Left renal cortex interstitium (tissue), 4 donors: ENCODE results near the gene HAL. TPM values are rescaled to one million over a fixed set of nuclear protein-coding genes. Genes with fewer than 3 reads are reported as not detected.
"Not testable (repeated sequence)": the region's sequence is repeated elsewhere in the genome, so short reads cannot be mapped to it uniquely, and the experiment has no call there.

ENCODE experiments used
- DNase-seq, 4 donors: peaks; one replicate each; pipeline ENCODE4 v3.0.0-alpha.2; 2013; ENCODE audit warnings: low read depth in 4 of 4, low spot score in 2 of 4, missing footprints in 1 of 4
- polyA plus RNA-seq, 4 donors: library from polyadenylated mRNA; unstranded; fragments of 120-200 nt; gene quantifications; one replicate each; pipeline ENCODE4 v1.2.1, GENCODE V29; 2013; ENCODE audit not compliant: insufficient read length in 4 of 4

HAL gene
- polyA plus RNA-seq, 4 donors, result 0.14 to 2.1 (median 1.00) TPM

DNA sequence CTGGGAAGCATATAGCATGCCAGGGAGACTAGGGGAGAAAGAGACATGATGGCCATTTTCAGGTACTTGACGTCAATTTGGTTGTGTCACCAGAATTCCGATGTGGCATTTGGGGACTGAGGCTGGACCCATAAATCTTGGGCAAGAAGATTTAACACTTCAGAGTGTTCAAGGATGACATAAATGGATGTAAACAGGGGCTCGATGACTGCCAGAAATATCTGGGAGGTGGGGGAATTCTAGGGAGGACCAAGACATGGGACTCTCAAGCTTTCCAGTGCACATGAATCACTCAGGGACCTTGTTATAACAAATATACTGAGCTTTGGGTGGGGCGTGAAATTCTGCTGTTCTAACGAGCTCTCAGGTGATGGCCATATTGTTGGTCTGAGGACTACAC lies 17.8 kb downstream of the HAL start:
- DNase-seq, result no peak

DNA sequence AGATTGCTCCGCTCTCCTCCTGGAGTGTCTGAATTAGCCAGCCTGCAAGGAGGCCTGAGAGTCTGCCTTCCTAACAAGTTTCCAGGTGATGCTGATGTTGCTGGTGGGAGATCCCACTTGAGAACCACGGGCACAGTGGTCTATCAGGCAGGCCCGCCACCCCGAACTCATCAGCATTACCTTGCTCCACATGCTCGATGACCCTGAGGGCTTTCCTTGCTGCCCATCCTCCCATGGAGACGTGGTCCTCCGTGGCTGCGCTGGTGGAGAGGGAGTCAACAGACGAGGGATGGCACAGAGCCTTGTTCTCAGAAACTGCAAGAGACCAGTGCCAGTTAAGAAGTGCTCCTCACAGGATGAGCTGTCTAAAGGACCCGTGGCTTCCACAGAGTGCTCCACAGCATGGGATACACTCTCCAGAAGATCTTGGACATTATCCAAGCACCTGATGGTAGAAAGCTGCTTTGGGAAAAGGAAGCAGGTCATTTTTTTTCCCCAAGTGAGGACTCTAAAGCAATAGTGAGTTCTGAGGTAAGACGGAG lies 18.3 kb downstream of the HAL start:
- no peak for DNase-seq

DNA sequence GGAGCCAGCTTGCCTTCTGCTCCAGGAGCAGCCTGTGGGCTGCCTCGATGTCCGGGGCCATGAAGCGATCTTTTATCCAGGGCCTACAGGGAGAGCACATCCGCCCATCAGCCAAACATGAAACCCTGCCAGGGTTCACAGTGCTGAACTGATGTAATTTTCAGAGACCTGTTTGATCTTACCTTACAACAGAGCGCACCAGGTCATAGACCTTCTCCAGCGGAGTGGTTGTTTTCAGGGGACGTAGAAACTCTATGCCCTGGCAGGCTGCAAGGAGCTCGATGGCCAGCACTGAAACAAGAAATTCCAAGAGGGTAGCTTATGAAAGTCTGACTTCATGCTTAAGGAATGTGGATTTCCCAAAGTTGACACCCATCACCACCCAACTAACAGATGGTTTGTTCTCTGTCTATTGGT lies 19.7 kb downstream of the HAL start:
- no peak for DNase-seq

DNA sequence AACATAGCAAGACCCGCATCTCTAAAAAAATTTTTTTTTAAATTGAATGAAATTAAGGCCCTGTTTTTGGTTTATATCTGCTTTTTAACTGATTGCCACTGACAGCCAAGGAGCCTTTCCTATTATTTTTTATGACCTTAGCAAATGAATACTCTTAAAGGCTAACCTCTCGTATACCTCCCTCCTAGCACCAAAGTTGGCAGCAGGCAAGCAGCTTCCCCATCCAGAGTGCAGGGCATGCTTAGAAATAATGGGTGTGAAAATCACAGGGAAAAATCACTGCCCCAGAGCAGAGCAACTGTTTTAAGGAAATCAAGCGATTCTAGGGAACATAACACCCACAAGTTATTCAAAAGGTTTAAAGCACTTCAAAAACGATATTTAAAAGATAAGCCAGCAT lies 20.7 kb downstream of the HAL start:
- no peak for DNase-seq

DNA sequence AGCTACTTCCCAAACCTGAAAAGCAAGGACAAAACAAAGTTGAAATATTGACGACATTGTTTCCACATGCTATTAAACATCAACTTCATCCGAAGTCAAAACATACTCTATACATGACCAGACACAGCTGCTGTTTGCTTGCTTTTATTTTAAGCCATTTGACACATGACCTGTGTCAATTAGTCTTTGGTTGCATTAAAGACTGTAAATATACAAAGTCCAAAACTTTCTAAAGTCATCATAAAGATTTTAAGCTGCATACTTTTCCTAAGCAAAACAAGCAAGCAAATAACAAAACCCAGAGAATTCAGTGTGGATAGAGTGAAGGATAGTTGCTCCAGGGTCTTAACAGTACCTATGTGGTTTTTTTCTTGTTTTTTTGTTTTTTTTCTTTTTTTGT lies 21.8 kb downstream of the HAL start:
- no peak for DNase-seq

DNA sequence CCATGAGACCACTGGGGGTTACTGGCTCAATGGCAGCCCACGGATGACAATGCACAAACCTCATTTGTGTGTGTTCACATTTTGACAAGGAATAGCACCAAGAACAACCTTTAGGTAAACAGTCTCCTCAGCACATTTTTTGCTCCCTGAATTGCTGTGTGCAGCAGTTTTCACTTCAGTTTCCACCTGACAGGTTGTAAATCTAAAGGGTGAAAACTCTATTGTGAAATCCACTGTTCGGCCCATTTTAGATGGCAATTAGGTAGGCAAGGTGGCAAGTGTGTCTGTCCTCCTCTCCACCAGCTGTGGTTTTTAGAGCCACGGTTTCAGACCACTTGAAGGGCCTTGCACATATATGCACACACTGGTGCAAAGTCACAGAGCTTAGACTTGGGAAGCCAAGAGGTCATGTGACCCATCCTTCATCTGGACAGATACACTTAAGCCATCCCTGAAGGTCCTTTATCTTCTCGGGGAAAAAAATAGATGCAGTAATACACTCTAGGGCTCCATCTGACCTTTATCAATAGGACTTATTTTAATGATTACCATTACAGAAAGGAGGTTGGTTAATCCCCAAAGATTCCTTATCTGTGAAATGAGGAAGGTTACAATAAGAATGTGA lies 23.2 kb downstream of the HAL start:
- DNase-seq, result no peak

DNA sequence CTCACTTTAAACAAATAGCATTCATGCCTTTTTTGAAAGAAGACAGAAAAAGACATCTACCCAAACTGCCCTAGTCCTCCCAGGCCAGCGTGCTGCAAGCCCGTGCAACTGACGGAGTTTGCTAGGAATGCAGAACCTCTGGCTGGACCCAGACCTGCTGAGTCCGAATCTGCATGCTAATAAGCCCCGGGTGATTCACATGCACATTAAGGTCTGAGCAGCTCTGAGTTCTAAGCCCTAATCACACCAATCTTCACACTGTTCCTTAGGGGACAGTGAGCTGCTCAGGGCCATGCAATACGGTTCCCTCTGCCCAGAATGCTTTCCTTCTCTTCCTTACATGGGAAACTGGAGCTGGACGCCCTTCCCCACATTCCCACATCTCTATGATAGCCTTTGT lies 25.2 kb downstream of the HAL start:
- DNase-seq, result no peak

DNA sequence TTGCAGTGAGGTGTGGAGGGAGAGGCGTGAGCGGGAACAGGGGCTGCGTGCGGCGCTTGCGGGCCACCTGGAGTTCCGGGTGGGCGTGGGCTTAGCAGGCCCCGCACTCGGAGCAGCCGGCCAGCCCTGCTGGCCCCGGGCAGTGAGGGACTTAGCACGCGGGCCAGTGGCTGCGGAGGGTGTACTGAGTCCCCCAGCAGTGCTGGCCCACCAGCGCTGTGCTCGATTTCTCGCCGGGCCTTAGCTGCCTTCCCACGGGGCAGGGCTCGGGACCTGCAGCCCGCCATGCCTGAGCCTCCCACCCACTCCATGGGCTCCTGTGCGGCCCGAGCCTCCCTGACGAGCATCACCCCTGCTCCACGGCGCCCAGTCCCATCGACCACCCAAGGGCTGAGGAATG lies 27.0 kb downstream of the HAL start:
- not testable (repeated sequence) for DNase-seq

DNA sequence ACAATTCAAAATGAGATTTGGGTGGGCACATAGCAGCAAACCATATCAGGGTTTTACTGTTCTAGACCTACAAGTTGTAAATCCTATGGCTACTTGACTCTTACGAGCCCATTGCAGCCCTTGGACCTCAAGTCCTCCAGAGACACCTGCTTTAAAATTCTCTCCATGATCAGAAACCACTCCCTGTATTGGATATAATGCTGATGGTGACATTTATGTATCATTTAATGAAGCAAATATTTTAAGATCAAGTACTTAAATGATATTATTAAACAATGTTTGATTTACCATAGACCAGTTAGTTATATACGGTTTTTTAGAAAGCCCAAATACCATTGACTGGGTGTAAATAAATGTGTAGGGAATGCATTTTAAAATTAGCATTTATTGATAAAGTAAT lies 28.8 kb downstream of the HAL start:
- no peak for DNase-seq

DNA sequence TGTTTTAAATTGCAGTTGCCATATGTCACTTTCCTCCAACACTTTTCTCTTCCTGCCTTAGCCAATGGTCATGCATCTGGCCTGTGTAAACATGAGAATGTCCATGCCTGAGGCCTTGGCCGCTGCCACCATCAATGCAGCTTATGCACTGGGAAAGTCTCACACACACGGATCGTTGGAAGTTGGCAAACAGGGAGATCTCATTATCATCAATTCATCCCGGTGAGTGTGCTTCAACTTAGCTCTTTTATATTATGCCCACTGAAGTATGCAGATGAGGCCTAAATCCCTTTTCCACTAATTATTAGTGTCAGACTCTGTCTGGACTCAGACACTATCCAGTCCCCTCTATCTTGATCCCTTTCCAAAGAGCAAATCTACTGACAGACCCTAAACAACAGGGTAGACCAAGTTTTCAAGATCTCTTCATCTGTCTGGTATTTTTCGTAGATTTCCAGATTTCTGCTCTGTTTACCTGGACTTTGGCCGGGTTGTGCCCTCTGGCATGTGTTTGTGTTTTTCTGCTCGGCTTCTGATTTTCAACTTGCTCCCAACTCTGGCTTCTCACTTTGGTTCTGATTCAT lies 29.8 kb downstream of the HAL start:
- DNase-seq, result no peak

DNA sequence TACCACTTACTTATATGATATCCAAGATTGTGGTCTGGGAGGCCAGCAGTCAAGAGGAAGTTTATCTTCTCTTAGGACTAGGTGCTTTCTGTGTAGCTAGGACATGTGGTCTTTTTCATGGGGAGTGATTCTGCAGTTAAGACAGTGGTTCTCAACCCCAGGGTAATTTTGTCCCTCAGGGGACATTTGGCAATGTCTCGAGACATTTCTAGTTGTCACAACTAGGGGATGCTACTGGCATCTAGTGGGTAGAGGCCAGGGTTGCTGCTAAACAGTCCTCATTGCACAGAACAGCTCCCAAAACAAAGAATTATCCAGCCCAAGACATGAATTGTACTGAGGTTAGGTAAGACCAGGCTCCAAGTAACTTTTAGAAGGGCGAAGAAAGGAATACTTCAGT lies 33.0 kb downstream of the HAL start:
- DNase-seq, result no peak

DNA sequence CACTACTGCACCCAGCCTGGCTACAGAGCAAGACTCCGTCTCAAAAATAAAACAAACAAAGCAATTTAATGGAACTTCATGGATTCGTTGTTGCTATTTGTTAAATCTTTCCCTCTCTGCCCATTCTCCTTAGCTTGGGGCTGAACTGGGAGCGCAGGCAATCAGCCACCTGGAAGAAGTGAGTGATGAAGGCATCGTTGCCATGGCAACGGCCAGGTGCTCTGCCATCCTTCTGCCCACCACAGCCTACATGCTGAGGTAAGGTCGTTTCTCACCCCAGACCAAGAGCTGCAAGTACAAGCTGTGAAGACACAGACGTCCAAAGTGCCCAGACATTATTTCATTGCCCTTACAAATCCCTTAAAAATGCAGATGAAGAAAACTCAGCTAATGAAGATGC lies 33.9 kb downstream of the HAL start:
- DNase-seq, result no peak

DNA sequence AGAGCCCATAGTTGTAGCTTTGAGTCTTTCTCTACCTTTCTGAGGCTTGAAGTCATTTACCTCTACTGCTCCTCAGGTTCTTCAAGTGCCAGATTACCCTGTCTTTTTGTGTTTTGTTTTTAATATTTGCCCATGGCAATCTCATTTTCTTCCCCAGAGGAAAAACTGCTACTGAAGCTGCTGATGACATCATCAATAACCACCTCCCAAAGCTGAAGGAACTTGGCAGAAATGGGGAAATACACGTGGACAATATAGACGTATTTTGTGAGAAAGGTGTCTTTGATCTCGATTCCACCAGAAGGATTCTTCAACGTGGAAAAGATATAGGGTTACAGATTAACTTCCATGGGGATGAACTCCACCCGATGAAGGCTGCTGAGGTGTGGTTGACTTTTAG lies 35.9 kb downstream of the HAL start:
- no peak for DNase-seq

DNA sequence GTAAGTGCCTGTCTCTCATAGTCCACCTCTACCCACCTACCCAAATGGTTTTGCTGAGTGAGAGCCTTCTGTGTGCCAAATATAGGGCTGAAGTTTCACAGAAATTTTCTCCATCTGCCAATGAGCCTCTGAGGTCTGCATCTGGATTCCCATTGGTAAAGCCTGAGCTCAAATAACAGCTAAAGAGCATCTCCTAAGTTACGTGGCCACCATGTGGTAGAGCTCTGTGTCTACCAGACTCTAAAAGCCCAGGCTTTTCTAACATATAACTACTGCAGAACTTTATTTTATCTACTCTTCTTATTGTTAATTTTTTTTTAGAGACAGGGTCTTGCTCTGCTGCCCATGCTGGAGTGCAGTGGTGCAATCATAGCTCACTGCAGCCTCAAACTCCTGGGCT lies 37.0 kb downstream of the HAL start:
- DNase-seq, result no peak

DNA sequence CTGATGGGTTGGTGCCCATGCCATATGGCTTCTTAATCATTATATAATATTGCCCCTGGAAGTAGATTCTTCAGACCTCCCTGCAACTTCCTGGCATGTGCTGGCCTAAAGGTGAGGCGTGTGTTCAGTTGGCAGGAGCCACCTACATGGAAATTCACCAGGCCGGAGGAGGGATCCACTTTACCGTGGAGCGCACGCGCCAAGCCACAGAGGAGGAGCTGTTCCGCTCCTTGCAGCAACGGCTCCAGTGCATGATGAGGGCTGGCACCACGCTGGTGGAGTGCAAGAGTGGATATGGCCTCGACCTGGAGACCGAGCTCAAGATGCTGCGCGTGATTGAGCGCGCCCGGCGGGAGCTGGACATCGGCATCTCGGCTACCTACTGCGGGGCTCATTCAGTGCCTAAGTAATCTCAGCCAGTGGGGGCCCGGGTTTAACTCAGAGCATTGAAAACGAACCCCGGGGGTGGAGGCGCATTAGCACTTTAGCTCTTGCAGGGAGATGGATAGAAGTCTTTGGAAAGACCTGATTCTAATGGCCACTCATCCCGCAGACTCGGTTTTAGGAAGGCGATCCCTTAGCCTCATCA lies 39.5 kb downstream of the HAL start:
- no peak for DNase-seq

DNA sequence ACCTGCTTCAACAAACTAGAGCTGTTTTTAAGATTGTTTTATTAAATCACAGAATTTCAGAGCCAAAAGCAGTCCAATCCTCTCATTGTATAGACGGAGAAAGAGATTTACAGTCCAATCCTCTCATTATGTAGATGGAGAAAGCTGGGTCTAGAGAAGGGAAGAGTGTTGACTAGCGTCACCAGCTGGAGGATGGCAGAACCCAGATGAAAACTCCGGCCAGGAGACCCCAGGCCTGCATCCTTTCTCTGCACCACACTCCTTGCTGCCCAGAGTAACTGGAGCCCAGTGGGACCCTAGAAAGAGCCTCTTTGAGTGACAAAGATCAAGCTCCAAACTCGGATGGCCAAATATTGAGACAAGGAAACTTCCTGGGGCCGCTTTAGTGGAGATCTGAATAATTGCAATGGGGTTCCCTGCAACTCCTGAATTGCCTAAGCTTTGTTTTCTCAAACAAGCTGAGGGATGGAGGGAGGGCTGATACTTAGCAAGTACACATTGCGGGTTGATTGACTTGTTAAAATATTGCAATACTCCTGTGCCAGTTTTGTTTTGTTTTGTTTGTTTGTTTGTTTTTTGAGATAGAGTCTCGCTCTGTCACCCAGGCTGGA lies 40.5 kb downstream of the HAL start:
- no peak for DNase-seq

DNA sequence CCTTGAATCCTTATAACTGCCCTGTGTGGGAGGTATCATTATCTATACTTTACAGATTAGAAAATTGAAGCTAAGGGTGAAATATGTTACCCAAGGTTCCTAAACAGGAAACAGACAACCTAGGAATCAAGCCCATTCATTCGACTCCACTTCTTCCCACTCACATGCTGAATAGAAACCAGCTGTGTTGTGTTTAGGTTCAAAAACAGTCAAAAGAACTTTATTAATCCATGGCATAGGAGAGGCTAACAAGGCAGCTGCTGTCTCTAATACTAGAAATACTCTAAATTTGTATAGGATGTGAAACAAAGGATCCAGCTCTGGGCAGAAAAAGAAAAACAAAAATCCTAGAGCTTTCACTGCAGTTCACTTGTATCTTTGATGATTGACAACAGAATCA lies 43.1 kb downstream of the HAL start:
- DNase-seq, result no peak

DNA sequence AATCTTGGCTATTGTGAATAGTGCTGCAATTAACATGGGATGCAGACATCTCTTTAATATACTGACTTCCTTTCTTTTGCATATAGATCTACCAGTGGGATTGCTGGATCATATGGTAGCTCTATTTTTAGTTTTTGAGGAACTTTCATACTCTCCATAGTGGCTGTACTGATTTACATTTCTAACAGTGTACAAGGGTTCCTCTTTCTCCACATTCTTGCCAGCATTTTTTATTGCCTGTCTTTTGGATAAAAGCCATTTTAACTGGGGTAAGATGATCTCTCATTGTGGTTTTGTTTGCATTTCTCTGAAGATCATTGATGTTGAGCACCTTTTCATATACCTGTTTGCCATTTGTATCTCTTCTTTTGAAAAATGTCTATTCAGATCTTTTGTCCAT lies 44.6 kb downstream of the HAL start:
- no peak for DNase-seq

DNA sequence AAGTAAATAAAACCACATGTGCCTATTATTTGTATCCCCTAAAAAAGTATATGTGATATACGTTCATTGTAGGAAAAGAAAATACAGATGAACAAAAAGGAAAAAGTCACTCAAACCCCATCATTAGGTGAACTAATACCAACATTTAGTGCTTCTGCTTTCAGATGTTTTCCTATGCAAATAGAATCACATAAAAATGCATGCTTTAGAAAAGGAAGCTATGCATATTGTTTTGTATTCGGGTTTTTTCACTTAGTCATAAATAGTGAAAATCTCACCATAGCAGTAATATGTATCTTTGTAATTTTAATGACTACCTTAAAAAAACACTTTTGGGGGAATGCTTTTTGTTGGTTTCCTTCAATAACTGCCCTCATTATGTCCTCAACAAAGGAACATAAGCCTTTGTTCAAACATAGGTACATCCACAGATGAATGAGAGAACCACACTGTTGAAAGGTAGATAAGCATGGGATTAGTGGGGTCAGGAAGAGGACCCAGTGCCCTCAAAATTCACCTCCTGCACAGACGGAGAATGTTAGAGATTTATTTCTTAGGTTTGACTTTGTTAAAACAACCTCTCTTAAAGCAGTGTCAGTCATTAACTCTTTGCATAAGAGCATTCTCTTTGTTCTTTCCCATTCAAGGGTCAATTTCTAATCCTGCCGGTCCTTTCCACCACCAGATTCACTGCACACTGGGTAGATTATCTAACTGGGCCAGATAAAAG lies 46.5 kb downstream of the HAL start:
- DNase-seq, result no peak

DNA sequence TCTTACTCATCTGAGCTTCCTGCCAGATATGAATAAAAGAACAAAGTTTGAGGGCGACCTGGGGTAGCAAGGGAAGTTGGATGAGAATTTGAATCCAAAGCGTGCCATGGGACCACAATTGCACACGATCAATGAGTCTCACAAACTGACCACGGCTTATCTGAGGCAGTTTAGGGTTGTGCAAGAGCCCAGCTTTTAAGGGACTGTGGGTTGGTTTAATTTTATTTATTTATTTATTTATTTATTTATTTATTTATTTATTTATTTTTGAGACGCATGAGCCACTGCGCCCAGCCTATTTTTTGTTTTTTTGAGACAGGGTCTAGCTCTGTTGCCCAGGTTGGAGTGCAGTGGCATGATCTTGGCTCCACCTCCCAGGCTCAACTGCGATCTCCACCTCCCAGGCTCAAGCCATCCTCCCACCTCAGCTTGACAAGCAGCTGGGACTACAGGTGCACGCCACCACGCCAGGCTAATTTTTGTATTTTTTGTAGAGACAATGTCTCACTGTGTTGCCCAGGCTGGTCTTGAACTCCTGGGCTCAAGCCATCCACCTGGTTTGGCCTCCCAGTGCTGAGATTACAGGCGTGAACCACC lies 51.9 kb downstream of the HAL start:
- DNase-seq, result no peak

DNA sequence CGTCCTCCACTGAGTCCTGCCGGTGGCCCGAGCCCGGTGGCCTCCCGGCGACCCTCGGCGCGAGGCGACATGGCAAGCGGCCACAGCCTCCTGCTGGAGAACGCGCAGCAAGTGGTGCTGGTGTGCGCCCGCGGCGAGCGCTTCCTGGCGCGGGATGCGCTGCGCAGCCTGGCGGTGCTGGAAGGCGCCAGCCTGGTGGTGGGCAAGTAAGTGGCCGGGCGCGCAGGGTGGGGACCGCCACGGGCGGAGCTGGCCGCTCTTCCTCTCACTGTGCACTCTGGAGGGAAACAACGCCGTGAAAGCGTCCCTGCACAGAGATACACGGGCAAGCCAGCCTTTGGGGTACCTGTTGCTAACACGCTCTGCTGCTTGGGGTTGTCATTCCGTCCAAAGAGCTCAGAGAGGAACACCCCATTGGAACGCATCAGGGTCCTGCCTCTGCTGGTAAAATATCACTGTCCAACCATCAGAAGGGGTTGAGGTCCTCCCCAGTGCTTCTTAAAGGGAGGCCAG lies 52.8 kb downstream of the HAL start, which contains the start of gene AMDHD1:
TSS of gene AMDHD1 (plus strand) at position 2 of the 513 bp plus-strand sequence. CDS start at position 70, 68 bp downstream.
- DNase-seq, result peak in 3 of 4 donors; percentile 11 to 29 (median 23)
